Vagina (tissue), 2 donors: ENCODE results near the gene ERICH3. TPM values are rescaled to one million over a fixed set of nuclear protein-coding genes. Genes with fewer than 3 reads are reported as not detected.

Source experiments
- DNase-seq, 2 donors: peaks; one replicate each; pipeline ENCODE4 v3.0.0-alpha.2; 2017; ENCODE audit errors: extremely low spot score in 2 of 2
- H3K27ac ChIP-seq: fragments of 200-600 bp; sonication (generic); one replicate; pipeline ENCODE4 v1.5.1; 2019
- H3K27me3 ChIP-seq: fragments of 200-600 bp; sonication (generic); one replicate; pipeline ENCODE4 v1.5.1; 2019
- H3K36me3 ChIP-seq, 2 donors: fragments of 200-600 bp; sonication (generic); one replicate each; pipeline ENCODE4 v1.5.1; 2017 to 2019
- H3K4me1 ChIP-seq: fragments of 200-600 bp; sonication (generic); one replicate; pipeline ENCODE4 v1.5.1; 2019
- H3K4me3 ChIP-seq, 2 donors: fragments of 200-600 bp; sonication (generic); 1 replicate in 1 of 2; 2 replicates in 1 of 2; pipeline ENCODE4 v1.5.1; 2016 to 2019
- H3K9me3 ChIP-seq: fragments of 200-600 bp; sonication (generic); one replicate; pipeline ENCODE4 v1.5.1; 2019
- POLR2A ChIP-seq, 2 donors: fragments of 450-650 bp; IDR thresholded peaks; one replicate each; pipeline ENCODE4 v1.6.1; 2017; ENCODE audit warnings: antibody characterized with exemption in 2 of 2, mild to moderate bottlenecking in 2 of 2, moderate library complexity in 2 of 2
- POLR2AphosphoS5 ChIP-seq, 2 donors: sonication (generic); formaldehyde crosslinking; IDR thresholded peaks; one replicate each; pipeline ENCODE4 v1.9.0; 2017; ENCODE audit warnings: antibody characterized with exemption in 2 of 2, mild to moderate bottlenecking in 2 of 2, low read depth in 1 of 2; ENCODE audit not compliant: insufficient read depth in 1 of 2
- intact Hi-C: fragments of 100-400 bp; cut with DNase I; formaldehyde crosslinking; loops from one replicate; pipeline ENCODE4 v1.15.1; 2023
- total RNA-seq: library from RNA; depleted of rRNA; stranded (reverse); fragments of >200 nt; gene quantifications from one replicate; pipeline ENCODE4 v1.2.3, GENCODE V29; 2016
- TF ChIP-seq, protein P1 (sequence below), 3 experiments: fragments of 450-650 bp in 2 of 3; fragments of 200-600 bp in 1 of 3; sonication (generic) in 1 of 3; IDR thresholded peaks; one replicate each; pipeline ENCODE4 v1.5.1; 2017 to 2019; ENCODE audit warnings: antibody characterized with exemption in 3 of 3, mild to moderate bottlenecking in 2 of 3, moderate library complexity in 2 of 3

The ERICH3 gene
- total RNA-seq, 1 donor from 2014 or later = 0.49 TPM

DNA sequence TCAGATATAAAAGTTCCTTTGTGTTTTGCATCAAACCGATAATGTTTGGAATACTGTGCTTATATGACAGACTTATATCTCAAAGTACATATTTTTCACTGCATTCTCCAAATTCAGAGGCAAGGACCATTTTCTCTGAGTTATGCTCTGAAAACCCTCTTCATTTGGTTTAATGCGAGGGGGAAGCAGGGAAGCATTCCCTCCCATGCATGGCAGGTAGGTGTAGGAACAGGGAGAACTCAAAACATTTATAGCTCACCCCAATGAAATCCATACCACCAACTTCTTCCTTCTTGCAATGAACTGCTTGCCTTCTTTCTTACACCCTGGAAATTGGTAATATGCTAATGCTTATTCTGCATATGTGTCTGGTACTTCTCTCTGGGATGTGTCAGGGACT lies 10.7 kb upstream of the ERICH3 start:
- intact Hi-C loops = no loop called here

GRCh38 chr1:74683656-74684055 lies 10.1 kb upstream of the ERICH3 start:
- no peak for DNase-seq
- no peak overlapping the region for H3K4me3 ChIP-seq
- H3K9me3 ChIP-seq = no peaks in the 10 kb centered on the region
- no peak overlapping the region for H3K27ac ChIP-seq
- H3K36me3 ChIP-seq = no peaks in the 10 kb centered on the region
- TF ChIP-seq POLR2A (IDR thresholded peaks at IDR 0.05) (no peak), POLR2AphosphoS5 (IDR thresholded peaks at IDR 0.05; ENCODE audit: insufficient read depth in 1 of 2, low read depth in 1 of 2) (no peak)
- TF ChIP-seq, protein P1, sequence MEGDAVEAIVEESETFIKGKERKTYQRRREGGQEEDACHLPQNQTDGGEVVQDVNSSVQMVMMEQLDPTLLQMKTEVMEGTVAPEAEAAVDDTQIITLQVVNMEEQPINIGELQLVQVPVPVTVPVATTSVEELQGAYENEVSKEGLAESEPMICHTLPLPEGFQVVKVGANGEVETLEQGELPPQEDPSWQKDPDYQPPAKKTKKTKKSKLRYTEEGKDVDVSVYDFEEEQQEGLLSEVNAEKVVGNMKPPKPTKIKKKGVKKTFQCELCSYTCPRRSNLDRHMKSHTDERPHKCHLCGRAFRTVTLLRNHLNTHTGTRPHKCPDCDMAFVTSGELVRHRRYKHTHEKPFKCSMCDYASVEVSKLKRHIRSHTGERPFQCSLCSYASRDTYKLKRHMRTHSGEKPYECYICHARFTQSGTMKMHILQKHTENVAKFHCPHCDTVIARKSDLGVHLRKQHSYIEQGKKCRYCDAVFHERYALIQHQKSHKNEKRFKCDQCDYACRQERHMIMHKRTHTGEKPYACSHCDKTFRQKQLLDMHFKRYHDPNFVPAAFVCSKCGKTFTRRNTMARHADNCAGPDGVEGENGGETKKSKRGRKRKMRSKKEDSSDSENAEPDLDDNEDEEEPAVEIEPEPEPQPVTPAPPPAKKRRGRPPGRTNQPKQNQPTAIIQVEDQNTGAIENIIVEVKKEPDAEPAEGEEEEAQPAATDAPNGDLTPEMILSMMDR (IDR thresholded peaks at IDR 0.05) = no peak
- H3K4me1 ChIP-seq = no peaks in the 10 kb centered on the region
- intact Hi-C loops = no loop called here
- no peaks in the 10 kb centered on the region for H3K27me3 ChIP-seq

More for the DNA sequence above, 10.7 kb upstream of the ERICH3 start:
- H3K27me3 ChIP-seq = no peaks in the 10 kb centered on the region
- H3K36me3 ChIP-seq = no peaks in the 10 kb centered on the region
- no peaks in the 10 kb centered on the region for H3K9me3 ChIP-seq
- DNase-seq = no peak
- H3K27ac ChIP-seq = no peak overlapping the region
- no peaks in the 10 kb centered on the region for H3K4me1 ChIP-seq
- no peak overlapping the region for H3K4me3 ChIP-seq
- TF ChIP-seq, protein P1 (IDR thresholded peaks at IDR 0.05) = no peak
- TF ChIP-seq POLR2AphosphoS5 (IDR thresholded peaks at IDR 0.05; ENCODE audit: insufficient read depth in 1 of 2, low read depth in 1 of 2) (no peak), POLR2A (IDR thresholded peaks at IDR 0.05) (no peak)

- intact Hi-C loops = no loop called here
- Histone ChIP-seq H3K4me3 (no peak overlapping the region), H3K27me3 (no peaks in the 10 kb centered on the region), H3K27ac (no peak overlapping the region), H3K36me3 (no peaks in the 10 kb centered on the region), H3K4me1 (no peaks in the 10 kb centered on the region), H3K9me3 (no peaks in the 10 kb centered on the region)
- DNase-seq = no peak
- TF ChIP-seq, protein P1 (IDR thresholded peaks at IDR 0.05) = no peak
- no peak for TF ChIP-seq POLR2AphosphoS5 (IDR thresholded peaks at IDR 0.05; ENCODE audit: insufficient read depth in 1 of 2, low read depth in 1 of 2)
Observed at GRCh38 chr1:74681851-74682250, 8.3 kb upstream of the ERICH3 start.

- DNase-seq = no peak
- H3K27me3 ChIP-seq = no peaks in the 10 kb centered on the region
- TF ChIP-seq POLR2AphosphoS5 (IDR thresholded peaks at IDR 0.05; ENCODE audit: insufficient read depth in 1 of 2, low read depth in 1 of 2) (no peak), POLR2A (IDR thresholded peaks at IDR 0.05) (no peak)
- TF ChIP-seq, protein P1 (IDR thresholded peaks at IDR 0.05) = no peak
- intact Hi-C loops = no loop called here
- no peak overlapping the region for H3K27ac ChIP-seq
- no peak overlapping the region for H3K4me3 ChIP-seq
- no peaks in the 10 kb centered on the region for H3K9me3 ChIP-seq
- no peaks in the 10 kb centered on the region for H3K4me1 ChIP-seq
- no peaks in the 10 kb centered on the region for H3K36me3 ChIP-seq
Observed at GRCh38 chr1:74681449-74681848, 7.9 kb upstream of the ERICH3 start.

DNA sequence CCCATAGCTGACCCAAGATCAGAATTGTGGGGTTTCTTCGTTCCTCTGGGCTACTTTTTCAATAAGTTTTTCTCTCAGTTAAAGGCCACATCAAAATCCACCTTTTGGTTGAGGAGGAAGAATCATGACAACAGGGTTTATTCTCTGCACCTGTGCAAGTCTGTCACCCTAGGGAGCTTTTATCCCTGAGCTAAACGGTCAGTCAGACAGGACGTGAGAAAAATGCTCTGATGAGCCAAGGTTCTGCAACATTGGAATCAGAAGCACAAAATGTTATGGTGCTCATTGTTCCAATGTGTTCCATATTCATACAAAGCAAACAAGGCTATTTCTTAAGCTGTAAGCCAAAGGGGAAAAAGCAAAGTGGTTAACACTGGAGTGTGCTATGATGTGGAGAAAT lies 7.4 kb upstream of the ERICH3 start:
- Histone ChIP-seq H3K9me3 (no peaks in the 10 kb centered on the region), H3K36me3 (no peaks in the 10 kb centered on the region), H3K4me1 (no peaks in the 10 kb centered on the region), H3K4me3 (no peak overlapping the region), H3K27ac (no peak overlapping the region), H3K27me3 (no peaks in the 10 kb centered on the region)
- TF ChIP-seq, protein P1 (IDR thresholded peaks at IDR 0.05) = no peak
- TF ChIP-seq POLR2AphosphoS5 (IDR thresholded peaks at IDR 0.05; ENCODE audit: insufficient read depth in 1 of 2, low read depth in 1 of 2) = no peak
- no peak for TF ChIP-seq POLR2A (IDR thresholded peaks at IDR 0.05)
- intact Hi-C loops = no loop called here
- no peak for DNase-seq
